Liver (tissue), 9 donors: ENCODE results near the gene FSCN2. TPM values are rescaled to one million over a fixed set of nuclear protein-coding genes. Genes with fewer than 3 reads are reported as not detected.

Source experiments
- DNase-seq: peaks from one replicate; pipeline ENCODE4 v3.0.0-alpha.2; 2017; ENCODE audit warnings: low spot score
- H3K27ac ChIP-seq, 2 donors: one replicate each; pipeline ENCODE4 v1.7.0; 2013; ENCODE audit warnings: inconsistent platforms in 2 of 2, low read length in 2 of 2, control low read depth in 1 of 2, low read depth in 1 of 2, mild to moderate bottlenecking in 1 of 2
- H3K27me3 ChIP-seq, 4 donors: one replicate each; pipeline versions ENCODE4 v1.6.1 to v1.7.0; 2013; ENCODE audit warnings: low read length in 3 of 4, inconsistent platforms in 1 of 4, mild to moderate bottlenecking in 1 of 4, moderate library complexity in 1 of 4; ENCODE audit not compliant: control insufficient read depth in 4 of 4, insufficient read depth in 4 of 4
- H3K36me3 ChIP-seq, 4 donors: one replicate each; pipeline versions ENCODE4 v1.6.1 to v1.7.0; 2013; ENCODE audit warnings: low read length in 3 of 4, mild to moderate bottlenecking in 3 of 4, low read depth in 1 of 4, moderate library complexity in 1 of 4; ENCODE audit not compliant: control insufficient read depth in 4 of 4, insufficient read depth in 3 of 4
- H3K4me1 ChIP-seq, 4 donors: one replicate each; pipeline versions ENCODE4 v1.6.1 to v1.7.0; 2013; ENCODE audit warnings: low read length in 3 of 4, mild to moderate bottlenecking in 3 of 4, moderate library complexity in 1 of 4; ENCODE audit not compliant: control insufficient read depth in 4 of 4, insufficient read depth in 4 of 4
- H3K4me3 ChIP-seq, 3 donors: one replicate each; pipeline versions ENCODE4 v1.6.1 to v1.7.0; 2013; ENCODE audit warnings: low read length in 3 of 3, control low read depth in 1 of 3, low read depth in 1 of 3, mild to moderate bottlenecking in 1 of 3
- H3K9ac ChIP-seq, 2 donors: one replicate each; pipeline ENCODE4 v1.7.0; 2013; ENCODE audit warnings: low read length in 2 of 2, mild to moderate bottlenecking in 2 of 2, moderate library complexity in 2 of 2, control low read depth in 1 of 2, low read depth in 1 of 2
- H3K9me3 ChIP-seq, 4 donors: one replicate each; pipeline versions ENCODE4 v1.6.1 to v1.7.0; 2013; ENCODE audit warnings: low read length in 3 of 4; ENCODE audit not compliant: control insufficient read depth in 4 of 4
- EGR1 ChIP-seq, 2 donors: IDR thresholded peaks; 2 replicates each; pipeline ENCODE4 v1.6.1; 2016 to 2018; ENCODE audit warnings: antibody characterized with exemption in 2 of 2, low read depth in 2 of 2
- FOXA1 ChIP-seq: IDR thresholded peaks from 2 replicates; pipeline ENCODE4 v1.6.1; 2016; ENCODE audit warnings: antibody characterized with exemption
- FOXA2 ChIP-seq: IDR thresholded peaks from 2 replicates; pipeline ENCODE4 v1.6.1; 2016; ENCODE audit warnings: antibody characterized with exemption
- GABPA ChIP-seq, 2 donors: IDR thresholded peaks in 1 of 2; conservative IDR thresholded peaks in 1 of 2; 2 replicates each; pipeline ENCODE4 v1.6.1; 2016; ENCODE audit warnings: antibody characterized with exemption in 2 of 2, mild to moderate bottlenecking in 1 of 2, moderate library complexity in 1 of 2
- HNF4A ChIP-seq, 2 donors: conservative IDR thresholded peaks; 2 replicates each; pipeline ENCODE4 v1.6.1; 2016; ENCODE audit warnings: antibody characterized with exemption in 2 of 2, mild to moderate bottlenecking in 2 of 2
- HNF4G ChIP-seq: IDR thresholded peaks from 2 replicates; pipeline ENCODE4 v1.6.1; 2016; ENCODE audit warnings: antibody characterized with exemption
- JUND ChIP-seq, 2 donors: IDR thresholded peaks; 2 replicates each; pipeline ENCODE4 v1.6.1; 2016; ENCODE audit warnings: antibody characterized with exemption in 2 of 2
- NR2F2 ChIP-seq: IDR thresholded peaks from 2 replicates; pipeline ENCODE4 v1.6.1; 2016; ENCODE audit warnings: antibody characterized with exemption
- RAD21 ChIP-seq, 2 donors: IDR thresholded peaks; 2 replicates each; pipeline ENCODE4 v1.6.1; 2016; ENCODE audit warnings: antibody characterized with exemption in 2 of 2, mild to moderate bottlenecking in 2 of 2
- RXRA ChIP-seq, 2 donors: IDR thresholded peaks; 2 replicates each; pipeline ENCODE4 v1.6.1; 2017 to 2018; ENCODE audit warnings: antibody characterized with exemption in 2 of 2, mild to moderate bottlenecking in 1 of 2
- SP1 ChIP-seq: IDR thresholded peaks from 2 replicates; pipeline ENCODE4 v1.6.1; 2018; ENCODE audit warnings: antibody characterized with exemption, mild to moderate bottlenecking
- TAF1 ChIP-seq: conservative IDR thresholded peaks from 2 replicates; pipeline ENCODE4 v1.6.1; 2016; ENCODE audit warnings: antibody characterized with exemption, mild to moderate bottlenecking
- YY1 ChIP-seq: IDR thresholded peaks from 2 replicates; pipeline ENCODE4 v1.6.1; 2016; ENCODE audit warnings: antibody characterized with exemption, mild to moderate bottlenecking
- WGBS: extraction: QIAGEN DNeasy Blood & Tissue Kit; methylation state at CpG from one replicate; pipeline ENCODE4 v1.1.7; 2013; 5-methylcytosine and 5-hydroxymethylcytosine counted together
- polyA plus RNA-seq, 2 donors: library from polyadenylated mRNA; stranded (reverse) in 1 of 2; unstranded in 1 of 2; fragments of 200-250 nt in 1 of 2; fragments of >200 nt in 1 of 2; fragmentation: Nextera tagmentation in 1 of 2; extraction: Ambion mirVana in 1 of 2; gene quantifications; one replicate each; pipeline versions ENCODE4 v1.2.1 to v1.2.3, GENCODE V29; 2013 to 2015
- total RNA-seq, 2 donors: library from RNA; depleted of rRNA; stranded (reverse); fragments of >200 nt; gene quantifications; one replicate each; pipeline ENCODE4 v1.2.3, GENCODE V29; 2014
- TF ChIP-seq, protein P1 (sequence below): IDR thresholded peaks from 2 replicates; pipeline ENCODE4 v1.6.1; 2016; ENCODE audit warnings: antibody characterized with exemption, mild to moderate bottlenecking
- TF ChIP-seq, protein P2 (sequence below): IDR thresholded peaks from 2 replicates; pipeline ENCODE4 v1.6.1; 2016; ENCODE audit warnings: antibody characterized with exemption
- TF ChIP-seq, protein P3 (sequence below): fragments of 150-350 bp; IDR thresholded peaks from 2 replicates; pipeline ENCODE4 v1.5.1; 2017; ENCODE audit warnings: improper control_type of control experiment, low read depth, low read length; ENCODE audit not compliant: missing input control
- TF ChIP-seq, protein P4 (sequence below): IDR thresholded peaks from 2 replicates; pipeline ENCODE4 v1.6.1; 2016; ENCODE audit warnings: antibody characterized with exemption
- TF ChIP-seq, protein P5 (sequence below): IDR thresholded peaks from 2 replicates; pipeline ENCODE4 v1.6.1; 2016; ENCODE audit warnings: antibody characterized with exemption
- donor health status: healthy.
- donor health status: healthy.
- donor health status: healthy.
- donor health status: healthy.
- donor health status: healthy.

Gene FSCN2
- total and polyA plus RNA-seq, 4 donors = 0.09 to 0.42 TPM; not detected in 2

DNA sequence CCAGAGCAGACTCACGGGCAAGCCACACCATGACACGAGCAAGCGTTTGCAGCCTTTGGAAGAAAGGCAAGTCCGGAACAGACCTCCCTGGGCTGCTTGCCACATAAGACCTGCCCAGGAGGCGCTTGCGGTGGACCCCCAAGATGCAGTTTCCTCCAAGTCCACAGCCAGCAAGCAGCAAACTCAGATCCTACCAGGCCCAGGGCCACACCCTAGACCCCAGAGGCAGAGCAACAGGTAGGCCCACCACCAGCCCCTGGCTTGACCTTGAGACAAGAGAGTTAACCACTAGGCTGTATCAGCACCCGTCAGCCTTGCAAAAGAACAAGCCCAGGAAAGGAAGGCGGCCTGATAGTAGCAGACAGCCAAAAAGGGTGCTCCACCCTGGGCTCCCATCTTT, 21.6 kb downstream of the FSCN2 start:
- Histone ChIP-seq H3K9ac (no peak overlapping the region), H3K36me3 (peaks cover 5 to 36% (median 13%) of the 10 kb centered on the region in 4 donors), H3K9me3 (no peaks in the 10 kb centered on the region), H3K27me3 (no peaks in the 10 kb centered on the region), H3K4me3 (no peak overlapping the region), H3K27ac (no peak overlapping the region), H3K4me1 (peaks cover 5 to 38% (median 31%) of the 10 kb centered on the region in 4 donors)
- 96% methylated on average over 8 of the region's 8 CpGs for WGBS
- TF ChIP-seq FOXA2 = no peak
- no peak for TF ChIP-seq HNF4A (conservative IDR thresholded peaks at IDR 0.05)
- TF ChIP-seq, protein P1, sequence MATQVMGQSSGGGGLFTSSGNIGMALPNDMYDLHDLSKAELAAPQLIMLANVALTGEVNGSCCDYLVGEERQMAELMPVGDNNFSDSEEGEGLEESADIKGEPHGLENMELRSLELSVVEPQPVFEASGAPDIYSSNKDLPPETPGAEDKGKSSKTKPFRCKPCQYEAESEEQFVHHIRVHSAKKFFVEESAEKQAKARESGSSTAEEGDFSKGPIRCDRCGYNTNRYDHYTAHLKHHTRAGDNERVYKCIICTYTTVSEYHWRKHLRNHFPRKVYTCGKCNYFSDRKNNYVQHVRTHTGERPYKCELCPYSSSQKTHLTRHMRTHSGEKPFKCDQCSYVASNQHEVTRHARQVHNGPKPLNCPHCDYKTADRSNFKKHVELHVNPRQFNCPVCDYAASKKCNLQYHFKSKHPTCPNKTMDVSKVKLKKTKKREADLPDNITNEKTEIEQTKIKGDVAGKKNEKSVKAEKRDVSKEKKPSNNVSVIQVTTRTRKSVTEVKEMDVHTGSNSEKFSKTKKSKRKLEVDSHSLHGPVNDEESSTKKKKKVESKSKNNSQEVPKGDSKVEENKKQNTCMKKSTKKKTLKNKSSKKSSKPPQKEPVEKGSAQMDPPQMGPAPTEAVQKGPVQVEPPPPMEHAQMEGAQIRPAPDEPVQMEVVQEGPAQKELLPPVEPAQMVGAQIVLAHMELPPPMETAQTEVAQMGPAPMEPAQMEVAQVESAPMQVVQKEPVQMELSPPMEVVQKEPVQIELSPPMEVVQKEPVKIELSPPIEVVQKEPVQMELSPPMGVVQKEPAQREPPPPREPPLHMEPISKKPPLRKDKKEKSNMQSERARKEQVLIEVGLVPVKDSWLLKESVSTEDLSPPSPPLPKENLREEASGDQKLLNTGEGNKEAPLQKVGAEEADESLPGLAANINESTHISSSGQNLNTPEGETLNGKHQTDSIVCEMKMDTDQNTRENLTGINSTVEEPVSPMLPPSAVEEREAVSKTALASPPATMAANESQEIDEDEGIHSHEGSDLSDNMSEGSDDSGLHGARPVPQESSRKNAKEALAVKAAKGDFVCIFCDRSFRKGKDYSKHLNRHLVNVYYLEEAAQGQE = no peak
- TF ChIP-seq, protein P2, sequence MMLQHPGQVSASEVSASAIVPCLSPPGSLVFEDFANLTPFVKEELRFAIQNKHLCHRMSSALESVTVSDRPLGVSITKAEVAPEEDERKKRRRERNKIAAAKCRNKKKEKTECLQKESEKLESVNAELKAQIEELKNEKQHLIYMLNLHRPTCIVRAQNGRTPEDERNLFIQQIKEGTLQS = no peak
- TF ChIP-seq, protein P3, sequence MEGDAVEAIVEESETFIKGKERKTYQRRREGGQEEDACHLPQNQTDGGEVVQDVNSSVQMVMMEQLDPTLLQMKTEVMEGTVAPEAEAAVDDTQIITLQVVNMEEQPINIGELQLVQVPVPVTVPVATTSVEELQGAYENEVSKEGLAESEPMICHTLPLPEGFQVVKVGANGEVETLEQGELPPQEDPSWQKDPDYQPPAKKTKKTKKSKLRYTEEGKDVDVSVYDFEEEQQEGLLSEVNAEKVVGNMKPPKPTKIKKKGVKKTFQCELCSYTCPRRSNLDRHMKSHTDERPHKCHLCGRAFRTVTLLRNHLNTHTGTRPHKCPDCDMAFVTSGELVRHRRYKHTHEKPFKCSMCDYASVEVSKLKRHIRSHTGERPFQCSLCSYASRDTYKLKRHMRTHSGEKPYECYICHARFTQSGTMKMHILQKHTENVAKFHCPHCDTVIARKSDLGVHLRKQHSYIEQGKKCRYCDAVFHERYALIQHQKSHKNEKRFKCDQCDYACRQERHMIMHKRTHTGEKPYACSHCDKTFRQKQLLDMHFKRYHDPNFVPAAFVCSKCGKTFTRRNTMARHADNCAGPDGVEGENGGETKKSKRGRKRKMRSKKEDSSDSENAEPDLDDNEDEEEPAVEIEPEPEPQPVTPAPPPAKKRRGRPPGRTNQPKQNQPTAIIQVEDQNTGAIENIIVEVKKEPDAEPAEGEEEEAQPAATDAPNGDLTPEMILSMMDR = no peak
- TF ChIP-seq, protein P4, sequence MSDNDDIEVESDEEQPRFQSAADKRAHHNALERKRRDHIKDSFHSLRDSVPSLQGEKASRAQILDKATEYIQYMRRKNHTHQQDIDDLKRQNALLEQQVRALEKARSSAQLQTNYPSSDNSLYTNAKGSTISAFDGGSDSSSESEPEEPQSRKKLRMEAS = no peak
- TF ChIP-seq NR2F2 = no peak
- TF ChIP-seq YY1 = no peak
- TF ChIP-seq JUND (IDR thresholded peaks at IDR 0.05) = no peak
- TF ChIP-seq, protein P5, sequence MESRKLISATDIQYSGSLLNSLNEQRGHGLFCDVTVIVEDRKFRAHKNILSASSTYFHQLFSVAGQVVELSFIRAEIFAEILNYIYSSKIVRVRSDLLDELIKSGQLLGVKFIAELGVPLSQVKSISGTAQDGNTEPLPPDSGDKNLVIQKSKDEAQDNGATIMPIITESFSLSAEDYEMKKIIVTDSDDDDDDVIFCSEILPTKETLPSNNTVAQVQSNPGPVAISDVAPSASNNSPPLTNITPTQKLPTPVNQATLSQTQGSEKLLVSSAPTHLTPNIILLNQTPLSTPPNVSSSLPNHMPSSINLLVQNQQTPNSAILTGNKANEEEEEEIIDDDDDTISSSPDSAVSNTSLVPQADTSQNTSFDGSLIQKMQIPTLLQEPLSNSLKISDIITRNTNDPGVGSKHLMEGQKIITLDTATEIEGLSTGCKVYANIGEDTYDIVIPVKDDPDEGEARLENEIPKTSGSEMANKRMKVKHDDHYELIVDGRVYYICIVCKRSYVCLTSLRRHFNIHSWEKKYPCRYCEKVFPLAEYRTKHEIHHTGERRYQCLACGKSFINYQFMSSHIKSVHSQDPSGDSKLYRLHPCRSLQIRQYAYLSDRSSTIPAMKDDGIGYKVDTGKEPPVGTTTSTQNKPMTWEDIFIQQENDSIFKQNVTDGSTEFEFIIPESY = no peak
- TF ChIP-seq HNF4G = no peak
- TF ChIP-seq GABPA (IDR thresholded peaks at IDR 0.05 in 1 of 2, conservative IDR thresholded peaks at IDR 0.05 in 1 of 2) = no peak
- TF ChIP-seq RAD21 (IDR thresholded peaks at IDR 0.05) = no peak
- no peak for DNase-seq

DNA sequence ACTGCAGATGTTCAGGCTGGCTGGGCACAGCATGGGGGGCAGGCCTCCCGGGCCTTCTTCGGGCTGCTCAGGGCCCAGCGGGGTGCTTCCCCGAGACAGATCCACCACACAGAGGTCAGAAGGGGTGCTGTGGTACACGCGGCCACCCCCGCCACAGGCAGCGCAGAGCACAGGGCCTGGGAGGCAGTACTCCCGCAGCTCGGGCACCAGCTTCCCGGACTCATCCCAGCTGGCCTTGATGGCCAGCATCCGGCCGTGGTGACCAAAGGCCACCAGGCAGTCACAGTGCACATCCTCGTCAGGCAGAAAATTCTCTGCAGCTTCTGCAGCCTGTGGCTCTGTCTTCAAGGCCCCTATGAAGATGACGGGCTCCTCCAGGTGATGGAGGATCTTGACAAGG, 22.1 kb downstream of the FSCN2 start:
- Histone ChIP-seq H3K27ac (no peak overlapping the region), H3K36me3 (peaks cover 5 to 33% (median 11%) of the 10 kb centered on the region in 4 donors), H3K9ac (no peak overlapping the region), H3K4me1 (peaks cover 5 to 38% (median 31%) of the 10 kb centered on the region in 4 donors), H3K27me3 (no peaks in the 10 kb centered on the region), H3K4me3 (no peak overlapping the region), H3K9me3 (no peaks in the 10 kb centered on the region)
- WGBS = 91% methylated on average over 15 of the region's 15 CpGs
- no peak for DNase-seq
- no peak for TF ChIP-seq RAD21 (IDR thresholded peaks at IDR 0.05)
- no peak for TF ChIP-seq YY1
- TF ChIP-seq, protein P2 = no peak
- TF ChIP-seq, protein P1 = no peak
- TF ChIP-seq SP1 = no peak
- no peak for TF ChIP-seq NR2F2
- TF ChIP-seq RXRA (IDR thresholded peaks at IDR 0.05) = no peak
- TF ChIP-seq TAF1 = no peak
- TF ChIP-seq HNF4G = no peak
- TF ChIP-seq FOXA2 = no peak
- TF ChIP-seq EGR1 (IDR thresholded peaks at IDR 0.05; ENCODE audit: low read depth in 2 of 2) = no peak
- TF ChIP-seq, protein P4 = no peak
- TF ChIP-seq JUND (IDR thresholded peaks at IDR 0.05) = no peak
- no peak for TF ChIP-seq GABPA (IDR thresholded peaks at IDR 0.05 in 1 of 2, conservative IDR thresholded peaks at IDR 0.05 in 1 of 2)
- no peak for TF ChIP-seq FOXA1
